Stimulated activated effector memory CD8-positive, alpha-beta T cell treated with anti-CD3 and anti-CD28 coated beads, Interleukin-12 subunit alpha, Interleukin-12 subunit beta, amount 100 ng/mL, for 72 hours (primary cell): Measurements from ENCODE around the gene LGI2.

Source experiments
- ATAC-seq: fragments of 150-1000 bp; cut with Tn5 transposase; 2 replicates; pipeline ENCODE4 v1.10.0; 2021
- DNase-seq, 2 donors: peaks; one replicate each; pipeline ENCODE4 v3.0.0; 2021 to 2022; ENCODE audit warnings: low spot score in 2 of 2
- H3K27ac Mint-ChIP-seq: one replicate; pipeline ENCODE4 v1.8.0; 2022; ENCODE audit warnings: mild to moderate bottlenecking, mixed read lengths
- H3K36me3 Mint-ChIP-seq: one replicate; pipeline ENCODE4 v1.8.0; 2022; ENCODE audit warnings: mild to moderate bottlenecking, mixed read lengths
- H3K4me1 Mint-ChIP-seq: one replicate; pipeline ENCODE4 v1.8.0; 2022; ENCODE audit warnings: mixed read lengths
- H3K4me3 Mint-ChIP-seq: one replicate; pipeline ENCODE4 v1.8.0; 2022; ENCODE audit warnings: mild to moderate bottlenecking, mixed read lengths
- H3K9me3 Mint-ChIP-seq: one replicate; pipeline ENCODE4 v1.8.0; 2022; ENCODE audit warnings: mixed read lengths

The LGI2 gene

GRCh38 chr4:24991015-24991414 is 39.7 kb downstream of the LGI2 start:
- Mint-ChIP-seq H3K4me3 (no peak overlapping the region), H3K9me3 (no peaks in the 10 kb centered on the region), H3K4me1 (no peaks in the 10 kb centered on the region), H3K36me3 (no peaks in the 10 kb centered on the region), H3K27ac (no peak overlapping the region)
- ATAC-seq (no peak), DNase-seq (no peak)

- Mint-ChIP-seq H3K4me1 (no peaks in the 10 kb centered on the region), H3K9me3 (no peaks in the 10 kb centered on the region), H3K36me3 (no peaks in the 10 kb centered on the region), H3K4me3 (no peak overlapping the region), H3K27ac (no peak overlapping the region)
- no peak for DNase-seq
- ATAC-seq, result no peak
Measured at GRCh38 chr4:24989327-24989726, 41.4 kb downstream of the LGI2 start.

DNA sequence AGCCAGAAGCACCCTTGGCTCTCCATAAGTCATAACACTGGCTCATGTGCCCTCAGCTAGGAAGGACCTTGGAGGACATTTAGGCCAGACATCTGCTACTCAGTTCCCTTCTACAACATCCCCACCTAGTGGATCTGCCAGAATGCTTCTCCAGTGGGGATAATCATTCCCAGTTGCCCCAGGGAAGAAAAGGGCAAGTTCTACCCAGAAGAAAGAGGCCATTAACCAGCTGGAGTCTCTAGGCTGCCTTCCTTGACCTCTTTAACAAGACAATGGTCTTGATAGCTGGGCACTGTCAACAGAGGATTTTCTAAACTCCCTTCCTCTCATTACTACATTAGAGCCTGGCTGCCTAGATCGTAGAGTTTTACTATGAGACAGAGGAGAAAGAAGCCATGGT is 42.0 kb downstream of the LGI2 start:
- H3K27ac Mint-ChIP-seq, result no peak overlapping the region
- ATAC-seq (no peak), DNase-seq (no peak)

GRCh38 chr4:24984602-24985532 is 45.9 kb downstream of the LGI2 start:
- Mint-ChIP-seq H3K4me3 (no peak overlapping the region), H3K4me1 (no peaks in the 10 kb centered on the region), H3K36me3 (no peaks in the 10 kb centered on the region), H3K27ac (no peak overlapping the region), H3K9me3 (no peaks in the 10 kb centered on the region)
- DNase-seq, result no peak
- peak; percentile 25 for ATAC-seq

More for the DNA sequence above, 42.0 kb downstream of the LGI2 start:
- Mint-ChIP-seq H3K4me1 (no peaks in the 10 kb centered on the region), H3K9me3 (no peaks in the 10 kb centered on the region), H3K36me3 (no peaks in the 10 kb centered on the region), H3K4me3 (no peak overlapping the region)

- Mint-ChIP-seq H3K9me3 (no peaks in the 10 kb centered on the region), H3K4me1 (no peaks in the 10 kb centered on the region), H3K4me3 (no peak overlapping the region), H3K27ac (no peak overlapping the region), H3K36me3 (no peaks in the 10 kb centered on the region)
- ATAC-seq, result no peak
- DNase-seq, result no peak
Measured at GRCh38 chr4:24980740-24981139, 50.0 kb downstream of the LGI2 start.

- Mint-ChIP-seq H3K36me3 (no peaks in the 10 kb centered on the region), H3K27ac (no peak overlapping the region), H3K4me1 (no peaks in the 10 kb centered on the region), H3K4me3 (no peak overlapping the region), H3K9me3 (no peaks in the 10 kb centered on the region)
- DNase-seq (peak; percentile 13 to 62), ATAC-seq (no peak)
Measured at GRCh38 chr4:24980064-24980690, 50.6 kb downstream of the LGI2 start.

DNA sequence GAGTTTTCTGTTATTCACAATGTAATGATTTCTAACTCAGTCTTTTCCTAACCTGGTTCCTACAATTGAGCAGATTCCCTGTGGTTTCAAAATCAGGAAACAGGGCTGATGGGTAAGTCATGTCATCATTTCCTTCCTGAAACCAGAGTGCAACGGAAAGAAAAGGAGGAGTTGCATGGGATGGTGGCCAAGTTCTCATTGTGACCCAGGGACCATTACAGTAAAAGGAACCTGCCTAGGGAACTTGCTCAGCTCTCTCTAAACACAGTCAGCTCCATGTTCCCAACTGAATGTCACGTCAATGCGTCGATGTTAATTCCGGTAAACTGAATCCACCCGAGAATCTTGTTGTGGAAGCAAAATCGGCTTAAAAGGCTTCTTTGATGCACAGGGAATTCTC is 51.2 kb downstream of the LGI2 start:
- no peaks in the 10 kb centered on the region for H3K9me3 Mint-ChIP-seq
- DNase-seq (no peak), ATAC-seq (no peak)
- H3K27ac Mint-ChIP-seq, result no peak overlapping the region
- no peaks in the 10 kb centered on the region for H3K36me3 Mint-ChIP-seq
- H3K4me3 Mint-ChIP-seq, result no peak overlapping the region
- no peaks in the 10 kb centered on the region for H3K4me1 Mint-ChIP-seq

- no peaks in the 10 kb centered on the region for H3K9me3 Mint-ChIP-seq
- H3K27ac Mint-ChIP-seq, result no peak overlapping the region
- DNase-seq, result no peak
- no peak overlapping the region for H3K4me3 Mint-ChIP-seq
- no peaks in the 10 kb centered on the region for H3K36me3 Mint-ChIP-seq
- no peak for ATAC-seq
- no peaks in the 10 kb centered on the region for H3K4me1 Mint-ChIP-seq
Measured at GRCh38 chr4:24978291-24979075, 52.3 kb downstream of the LGI2 start.

- ATAC-seq (no peak), DNase-seq (no peak)
- Mint-ChIP-seq H3K9me3 (no peaks in the 10 kb centered on the region), H3K4me3 (no peak overlapping the region), H3K36me3 (no peaks in the 10 kb centered on the region), H3K27ac (no peak overlapping the region), H3K4me1 (no peaks in the 10 kb centered on the region)
Measured at GRCh38 chr4:24975510-24975909, 55.2 kb downstream of the LGI2 start.

- no peak overlapping the region for H3K4me3 Mint-ChIP-seq
- ATAC-seq (no peak), DNase-seq (no peak)
- H3K4me1 Mint-ChIP-seq, result no peaks in the 10 kb centered on the region
- no peaks in the 10 kb centered on the region for H3K36me3 Mint-ChIP-seq
- H3K9me3 Mint-ChIP-seq, result no peaks in the 10 kb centered on the region
- H3K27ac Mint-ChIP-seq, result no peak overlapping the region
Measured at GRCh38 chr4:24973747-24974601, 56.8 kb downstream of the LGI2 start.

DNA sequence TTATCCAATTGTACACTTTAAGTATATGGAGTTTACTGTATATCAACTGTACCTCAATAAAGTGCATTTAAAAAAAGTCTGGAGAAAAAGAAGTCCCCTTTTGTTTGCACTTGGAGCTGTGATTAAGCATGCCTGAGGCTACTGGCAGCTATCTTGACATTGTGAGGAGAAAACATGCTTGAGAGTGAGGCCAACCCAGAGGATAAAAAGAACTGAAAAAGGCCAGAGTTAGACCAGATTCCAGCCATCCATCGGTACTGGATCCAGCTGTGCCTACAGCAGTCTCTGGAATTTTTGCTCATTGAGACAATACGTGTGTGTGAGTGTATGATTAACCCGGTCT is 57.4 kb downstream of the LGI2 start:
- no peak for ATAC-seq
- Mint-ChIP-seq H3K36me3 (no peaks in the 10 kb centered on the region), H3K4me3 (no peak overlapping the region), H3K4me1 (no peaks in the 10 kb centered on the region), H3K27ac (no peak overlapping the region), H3K9me3 (no peaks in the 10 kb centered on the region)
- no peak for DNase-seq

DNA sequence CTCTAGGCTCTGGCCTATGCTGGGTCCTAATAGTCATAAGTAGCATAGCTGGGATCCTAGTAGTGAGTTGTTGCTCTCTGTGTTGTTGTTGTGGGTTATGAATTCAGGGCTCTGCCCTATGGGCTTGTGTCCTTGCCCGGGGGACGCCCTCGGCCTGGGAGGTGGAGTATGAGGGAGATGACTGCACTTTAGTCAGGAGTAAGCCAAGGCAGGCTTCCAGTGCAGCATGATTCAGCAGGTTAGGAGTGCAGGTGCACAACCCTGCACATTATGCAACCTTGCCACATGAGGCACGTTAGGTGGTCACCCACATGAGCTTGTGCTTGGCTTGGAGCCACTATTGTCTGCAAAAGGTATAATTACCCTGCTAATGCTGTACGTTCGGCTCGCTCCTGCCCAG is 59.6 kb downstream of the LGI2 start:
- no peaks in the 10 kb centered on the region for H3K36me3 Mint-ChIP-seq
- H3K9me3 Mint-ChIP-seq, result peaks cover 2% of the 10 kb centered on the region
- no peak overlapping the region for H3K4me3 Mint-ChIP-seq
- DNase-seq (no peak), ATAC-seq (no peak)
- no peaks in the 10 kb centered on the region for H3K4me1 Mint-ChIP-seq
- no peak overlapping the region for H3K27ac Mint-ChIP-seq

DNA sequence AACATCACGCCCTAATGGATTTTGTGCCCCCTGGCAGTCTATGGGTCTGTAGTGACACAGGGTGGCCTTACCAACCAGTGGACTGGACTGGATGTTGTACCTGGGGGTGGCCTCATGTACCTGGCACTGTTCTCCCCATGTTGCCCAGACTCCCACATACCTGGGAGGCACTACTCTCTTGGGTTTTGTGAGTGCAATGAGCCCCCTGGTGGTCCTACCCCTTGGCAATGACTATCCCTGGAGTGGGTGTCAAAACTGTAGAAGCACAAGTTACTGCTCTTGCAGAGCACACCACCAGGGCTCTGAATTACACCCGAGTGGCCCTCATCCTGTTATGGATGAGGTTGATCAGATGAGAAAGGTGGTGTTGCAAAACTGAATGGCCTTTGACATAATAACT is 60.1 kb downstream of the LGI2 start:
- ATAC-seq (peak; percentile 4), DNase-seq (no peak)
- H3K4me1 Mint-ChIP-seq, result no peaks in the 10 kb centered on the region
- peaks cover 5% of the 10 kb centered on the region for H3K9me3 Mint-ChIP-seq
- H3K36me3 Mint-ChIP-seq, result no peaks in the 10 kb centered on the region
- H3K27ac Mint-ChIP-seq, result no peak overlapping the region
- no peak overlapping the region for H3K4me3 Mint-ChIP-seq

DNA sequence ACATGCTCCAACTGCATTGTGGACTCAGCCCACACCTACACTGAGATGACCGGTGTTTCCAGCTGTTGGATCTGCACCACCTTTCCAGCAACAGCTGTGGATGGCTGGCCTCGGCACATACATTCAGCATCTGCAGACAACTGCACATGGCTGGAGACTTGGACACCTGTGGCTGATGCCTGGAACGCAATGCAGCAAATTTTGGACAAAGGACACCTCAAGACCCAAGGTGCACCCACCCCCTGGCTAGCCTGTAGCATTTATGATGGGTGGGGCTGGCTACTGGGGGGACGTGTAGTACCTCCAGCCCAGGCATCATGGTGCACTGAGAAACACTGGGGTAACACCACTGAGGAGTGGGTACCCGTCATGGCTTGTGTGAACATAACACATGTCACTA is 60.6 kb downstream of the LGI2 start:
- Mint-ChIP-seq H3K36me3 (no peaks in the 10 kb centered on the region), H3K27ac (no peak overlapping the region), H3K4me3 (no peak overlapping the region), H3K4me1 (no peaks in the 10 kb centered on the region), H3K9me3 (peaks cover 5% of the 10 kb centered on the region)
- no peak for DNase-seq
- peak; percentile 5 for ATAC-seq

GRCh38 chr4:24969486-24969885 is 61.3 kb downstream of the LGI2 start:
- Mint-ChIP-seq H3K36me3 (no peaks in the 10 kb centered on the region), H3K9me3 (peaks cover 8% of the 10 kb centered on the region), H3K4me1 (no peaks in the 10 kb centered on the region), H3K4me3 (no peak overlapping the region), H3K27ac (no peak overlapping the region)
- ATAC-seq, result no peak
- DNase-seq, result no peak
